GM13976 (cell line): Measurements from ENCODE around the gene YY1.
"Not testable (repeated sequence)": the region's sequence is repeated elsewhere in the genome, so short reads cannot be mapped to it uniquely, and the experiment has no call there.

Experiments
- DNase-seq: peaks from one replicate; pipeline ENCODE4 v3.0.0; 2012; ENCODE audit warnings: low spot score
- CTCF ChIP-seq: IDR thresholded peaks from 2 replicates; pipeline ENCODE4 v1.5.1; 2012; ENCODE audit warnings: borderline replicate concordance, mild to moderate bottlenecking; ENCODE audit not compliant: insufficient read depth; ENCODE audit errors: extremely low read depth, missing control alignments, control extremely low read depth
- in situ Hi-C: fragments of 300-500 bp; cut with MboI; formaldehyde crosslinking; loops from one replicate; pipeline ENCODE4 v1.12.0; 2022; ENCODE audit warnings: low sequenced_read_pairs, mixed read lengths, inconsistent platforms; ENCODE audit not compliant: unreplicated experiment

YY1 gene

GRCh38 chr14:100293497-100294212, 54.7 kb downstream of the YY1 start:
- no peak for DNase-seq
- TF ChIP-seq CTCF, result no peak
- in situ Hi-C loops, result loop anchor here (25.0 kb wide), 1 partner anchor 344 kb away; no protein-coding TSS in a partner anchor

- DNase-seq, result peak; percentile 32
- TF ChIP-seq CTCF, result no peak
- in situ Hi-C loops, result loop anchor here (25.0 kb wide), 1 partner anchor 343 kb away; no protein-coding TSS in a partner anchor
These were observed 55.4 kb downstream of the YY1 start for GRCh38 chr14:100294213-100294962.

DNA sequence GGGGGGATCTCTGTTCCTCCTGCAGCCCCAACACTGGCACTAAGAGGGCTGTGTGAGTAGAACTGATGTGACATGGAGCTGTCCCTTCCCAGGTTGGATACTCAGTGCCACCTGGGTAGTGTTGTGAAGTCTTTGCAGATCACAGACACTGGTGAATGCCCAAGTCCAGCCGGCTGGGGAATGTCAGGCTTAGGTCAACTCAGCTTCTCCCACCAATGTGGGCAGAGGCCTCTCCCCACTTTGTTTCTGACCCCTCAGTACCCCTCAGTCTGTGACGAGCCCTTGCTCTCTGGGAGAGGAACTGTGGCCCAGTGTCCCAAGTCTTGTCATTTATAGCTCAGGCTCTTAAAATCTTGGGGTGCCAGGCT, 56.0 kb downstream of the YY1 start:
- TF ChIP-seq CTCF, result no peak
- in situ Hi-C loops, result loop anchor here (25.0 kb wide), 1 partner anchor 342 kb away; no protein-coding TSS in a partner anchor
- no peak for DNase-seq

DNA sequence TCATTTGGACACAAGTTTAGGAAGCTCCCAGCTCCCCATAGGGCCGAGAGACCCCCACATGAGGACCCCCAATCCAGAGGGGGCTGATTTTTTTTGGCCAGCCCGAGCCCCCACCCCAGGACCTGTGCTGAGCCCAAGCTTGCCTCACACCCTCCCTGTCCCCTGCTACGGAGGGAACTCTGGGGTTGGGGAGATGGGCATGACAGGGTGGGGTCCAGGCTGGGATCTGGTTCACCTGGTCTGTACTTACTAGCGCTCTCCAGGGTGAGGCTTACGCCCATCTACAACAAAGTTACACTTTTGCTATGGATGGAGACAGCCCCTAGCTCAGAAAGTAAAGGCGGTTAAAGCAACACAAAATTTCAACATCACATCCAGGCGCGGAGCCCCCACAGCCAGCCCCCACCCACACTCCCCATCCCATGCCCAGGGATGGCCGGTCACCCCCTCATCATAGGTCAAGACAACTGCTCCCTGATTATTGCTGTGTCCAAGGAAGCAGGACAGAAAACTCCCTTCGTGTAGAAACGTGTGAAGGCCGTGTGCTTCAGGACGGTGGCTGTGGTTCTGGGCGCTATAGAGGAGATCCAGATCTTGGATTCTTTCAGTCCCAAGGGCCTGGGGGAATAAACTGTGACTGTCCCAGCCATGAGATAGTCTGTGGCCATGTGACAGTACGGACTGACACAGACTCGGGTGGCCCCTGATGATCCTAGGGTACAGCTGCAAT, 56.6 kb downstream of the YY1 start:
- DNase-seq, result no peak
- in situ Hi-C loops, result loop anchor here (25.0 kb wide), 1 partner anchor 342 kb away; no protein-coding TSS in a partner anchor
- TF ChIP-seq CTCF, result no peak

DNA sequence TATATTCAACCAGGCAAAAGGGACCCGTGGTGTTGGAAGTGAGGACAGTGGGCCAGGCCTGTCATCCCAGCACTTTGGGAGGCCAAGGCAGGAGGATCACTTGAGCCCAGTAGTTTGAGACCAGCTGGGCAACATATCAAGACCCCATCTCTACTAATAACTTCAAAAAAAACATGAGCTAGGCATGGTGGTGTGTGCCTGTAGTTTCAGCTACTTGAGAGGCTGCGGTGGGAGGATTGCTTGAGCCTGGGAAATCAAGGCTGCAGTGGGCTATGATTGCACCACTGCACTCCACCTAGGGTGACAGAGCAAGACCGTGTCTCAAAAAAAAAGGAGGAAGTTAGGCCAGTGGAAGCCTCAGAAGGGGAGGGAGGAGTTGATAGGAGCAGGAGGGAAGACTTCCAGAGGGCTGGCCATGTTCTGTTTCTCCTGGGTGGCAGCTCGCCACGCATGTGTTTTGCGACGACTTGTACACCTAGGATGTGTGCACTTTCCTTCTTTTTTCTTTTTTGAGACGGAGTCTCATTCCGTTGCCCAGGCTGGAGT, 57.2 kb downstream of the YY1 start:
- in situ Hi-C loops, result loop anchor here (25.0 kb wide), 1 partner anchor 341 kb away; no protein-coding TSS in a partner anchor
- DNase-seq, result no peak
- TF ChIP-seq CTCF, result no peak

DNA sequence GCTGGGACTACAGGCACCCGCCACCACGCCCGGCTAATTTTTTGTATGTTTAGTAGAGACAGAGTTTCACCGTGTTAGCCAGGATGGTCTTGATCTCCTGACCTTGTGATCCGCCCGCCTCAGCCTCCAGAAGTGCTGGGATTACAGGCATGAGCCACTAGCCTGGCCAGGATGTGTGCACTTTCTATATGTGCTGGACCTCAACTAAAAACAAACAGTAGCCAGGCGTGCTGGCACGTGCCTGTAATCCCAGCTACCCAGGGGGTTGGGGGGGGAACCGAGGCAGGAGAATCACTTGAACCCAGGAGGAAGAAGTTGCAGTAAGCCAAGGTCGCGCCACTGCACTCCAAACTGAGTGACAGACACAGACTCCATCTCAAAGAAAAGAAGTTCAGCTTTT, 57.8 kb downstream of the YY1 start:
- in situ Hi-C loops, result loop anchor here (25.0 kb wide), 1 partner anchor 341 kb away; no protein-coding TSS in a partner anchor
- not testable (repeated sequence) for DNase-seq
